Inflammatory macrophage (primary cell): ENCODE results near the gene SP1.
A peak's percentile ranks its signal among the peaks of the same experiment; 100 is the strongest.
"Not testable (repeated sequence)": the region's sequence is repeated elsewhere in the genome, so short reads cannot be mapped to it uniquely, and the experiment has no call there.

Source experiments
- DNase-seq, 2 donors: peaks; one replicate each; pipeline ENCODE4 v3.0.0-alpha.2; 2020 to 2022
- total RNA-seq, 18 experiments: gene quantifications; one replicate each; lab custom pipeline; 2026; ENCODE audit warnings: mixed read lengths in 6 of 18, inconsistent platforms in 2 of 18; lab: John Stamatoyannopoulos, UW

Gene SP1
- 63.4 to 242 (median 128) reads per million in 18 experiments for total RNA-seq

DNA sequence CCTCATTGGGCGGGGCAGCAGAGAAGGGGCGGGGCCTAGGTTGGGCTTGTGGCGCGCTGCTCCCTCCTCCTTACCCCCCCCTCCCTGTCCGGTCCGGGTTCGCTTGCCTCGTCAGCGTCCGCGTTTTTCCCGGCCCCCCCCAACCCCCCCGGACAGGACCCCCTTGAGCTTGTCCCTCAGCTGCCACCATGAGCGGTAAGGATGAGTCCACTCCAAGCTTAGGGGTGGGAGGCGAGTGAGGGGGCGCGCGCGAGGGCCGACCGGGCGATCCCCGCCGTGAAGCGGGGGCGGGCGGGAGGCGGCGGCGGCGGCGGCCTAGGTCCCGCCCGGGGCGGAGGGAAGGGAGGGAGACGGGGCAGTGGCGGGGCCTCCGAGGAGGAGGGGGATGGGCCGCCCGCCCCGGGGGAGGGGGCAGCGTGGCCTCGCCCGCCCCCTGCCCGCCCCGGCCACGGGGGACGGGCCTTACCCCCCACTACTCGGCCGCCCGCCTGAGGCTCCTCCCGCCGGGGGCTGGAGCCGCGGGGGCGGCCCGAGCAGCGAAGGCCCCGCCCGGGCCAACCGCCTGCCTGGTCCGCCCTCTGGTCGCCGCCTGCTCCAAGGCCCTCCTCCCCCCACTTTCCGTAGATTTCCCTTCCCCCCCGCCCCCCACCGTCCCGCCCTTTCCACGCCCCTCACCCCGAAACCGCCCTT, at the start of gene SP1:
SP1 (plus strand) TSS at position 73 of the 690 bp plus-strand sequence; CDS start at position 189, 116 bp downstream.
- peak; percentile 93 to 95 for DNase-seq

DNA sequence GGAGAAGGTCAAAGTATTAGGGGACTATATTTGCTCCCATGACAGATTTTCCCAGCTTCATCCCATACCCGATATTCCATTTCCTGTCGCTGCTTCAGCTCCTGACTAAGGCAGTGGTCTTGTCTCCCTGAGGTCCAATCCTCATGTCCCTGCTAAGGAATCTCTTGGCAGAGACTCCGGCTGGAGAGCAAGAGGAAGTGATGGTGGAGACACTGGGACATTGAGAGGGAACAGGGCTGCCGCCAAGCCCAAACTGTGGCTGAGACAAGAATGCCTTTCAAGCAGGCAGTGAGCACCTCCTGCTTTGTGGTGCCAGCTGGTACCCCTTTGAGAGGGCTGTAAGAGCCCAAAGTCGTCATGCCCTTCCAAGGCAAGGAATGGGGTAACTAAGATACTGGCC, 49.3 kb upstream of the SP1 start:
- DNase-seq, result no peak

DNA sequence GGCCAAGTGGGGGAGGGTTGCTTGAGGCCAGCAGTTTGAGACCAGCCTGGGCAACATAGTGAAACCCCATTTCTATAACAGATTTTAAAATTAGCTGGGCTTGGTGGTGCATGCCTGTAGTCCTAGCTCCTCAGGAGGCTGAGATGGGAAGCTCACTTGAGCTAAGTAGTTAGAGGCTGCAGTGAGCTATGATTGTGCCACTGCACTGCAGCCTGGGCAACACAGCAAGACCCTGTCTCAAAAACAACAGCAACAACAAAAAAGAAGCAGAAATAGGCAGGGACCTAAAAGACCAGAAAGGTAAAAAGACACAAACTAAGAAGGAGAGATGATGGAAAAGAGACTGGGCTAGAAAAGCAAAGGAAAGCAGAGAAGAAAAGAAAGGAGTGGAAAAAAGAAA, 47.6 kb upstream of the SP1 start:
- not testable (repeated sequence) for DNase-seq

DNA sequence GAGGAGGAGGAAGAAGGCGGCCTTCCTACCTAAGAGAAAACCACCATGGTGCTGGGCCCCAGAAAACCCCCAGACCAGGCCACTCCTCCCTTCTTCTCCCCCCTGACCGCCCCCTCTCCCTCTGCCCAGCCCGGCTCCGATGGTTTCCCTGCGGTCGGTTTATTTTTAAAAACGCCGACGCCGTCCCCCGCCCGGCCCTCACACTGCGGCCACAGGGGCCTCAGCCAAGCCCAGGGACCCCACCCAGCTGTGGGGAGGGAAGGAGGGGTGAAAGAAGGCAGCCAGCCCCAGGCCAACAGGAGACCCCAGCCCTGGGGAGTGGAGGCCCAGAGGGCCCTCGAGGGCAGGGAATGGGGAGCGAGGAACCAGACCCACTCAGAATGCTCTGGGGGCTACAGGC, 47.2 kb upstream of the SP1 start:
- DNase-seq, result no peak

DNA sequence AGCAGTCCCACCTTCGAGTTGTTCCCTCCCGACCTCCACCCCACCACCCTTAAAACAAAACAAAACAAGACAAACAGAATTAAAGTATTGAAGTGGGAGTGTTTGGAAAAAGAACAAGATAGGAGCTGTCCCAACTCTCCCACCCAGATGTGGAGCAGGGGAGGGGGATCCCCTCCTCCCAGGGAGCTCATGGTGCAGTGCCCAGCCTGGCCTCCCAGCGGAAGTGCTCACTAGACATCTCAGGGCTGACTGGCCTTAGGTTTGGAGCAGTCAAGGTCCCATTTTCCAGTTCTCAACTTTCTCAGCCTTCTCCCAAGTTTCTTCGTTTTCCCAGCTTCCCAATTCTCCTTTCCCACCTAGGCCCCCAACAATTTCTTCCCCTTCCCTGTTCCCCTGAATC, 46.7 kb upstream of the SP1 start:
- DNase-seq, result no peak

DNA sequence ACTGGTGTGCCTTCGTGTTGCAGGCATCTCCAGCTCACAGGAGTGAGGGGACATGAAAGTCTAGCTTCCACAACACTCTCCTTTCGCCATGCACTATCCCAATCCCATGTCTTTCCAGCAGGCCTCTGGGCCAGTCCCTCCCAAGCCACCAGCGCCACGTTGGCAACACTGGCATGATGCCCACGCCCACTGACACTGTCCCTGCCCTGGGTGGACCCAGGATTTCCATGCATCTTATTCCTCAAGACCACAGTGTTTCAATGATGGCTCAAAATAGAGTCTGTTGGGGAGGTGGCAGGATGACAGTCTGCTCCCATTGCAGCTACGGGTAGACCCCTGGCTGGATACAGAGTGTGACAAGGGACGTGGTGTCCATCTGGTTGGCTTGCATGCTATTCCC, 46.1 kb upstream of the SP1 start:
- no peak for DNase-seq

DNA sequence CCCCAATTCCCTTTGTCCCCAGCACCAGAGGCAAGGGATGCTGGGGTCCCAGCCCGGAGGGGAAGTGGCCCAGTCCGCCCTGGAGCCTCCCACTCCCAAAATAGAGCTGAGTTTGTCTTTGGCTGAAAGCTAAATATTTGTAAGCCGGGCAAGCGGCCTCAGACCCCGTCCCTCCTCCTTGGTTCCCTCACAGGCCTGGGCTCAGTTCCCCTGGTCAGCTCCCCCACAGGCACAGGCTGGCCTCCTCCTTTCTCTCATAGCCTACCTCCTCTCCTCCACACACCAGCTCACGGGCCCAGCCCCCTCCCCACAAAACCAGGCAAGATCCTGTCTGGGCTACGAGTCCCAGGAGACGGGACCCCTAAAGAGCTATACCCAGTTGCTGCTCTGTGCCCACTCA, 45.2 kb upstream of the SP1 start:
- DNase-seq, result no peak

DNA sequence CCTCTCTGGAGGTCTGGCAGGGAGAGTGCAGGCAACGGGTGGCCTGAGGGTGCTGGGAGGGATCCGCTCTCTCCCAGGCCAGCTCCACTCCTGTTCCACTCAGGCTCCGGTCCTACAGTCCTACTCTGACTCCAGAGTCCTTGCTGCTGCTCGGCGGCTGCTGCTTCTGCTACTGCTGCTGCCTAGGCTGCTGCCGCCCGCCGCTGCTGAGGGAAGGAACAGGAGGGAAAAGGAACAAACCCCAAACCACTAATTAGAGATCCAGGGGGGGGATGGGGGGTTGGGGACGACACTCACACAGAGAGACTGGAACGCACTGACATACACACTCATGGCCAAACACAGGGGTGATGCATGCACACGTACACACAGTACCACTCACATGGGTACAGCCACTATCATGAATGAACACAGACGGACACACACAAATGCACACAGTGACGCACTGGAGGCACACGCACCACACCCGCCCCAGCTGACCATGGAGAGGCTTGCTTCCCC, 43.7 kb upstream of the SP1 start, which contains the start of gene SP7:
SP7 (minus strand) TSS at position 174 of the 501 bp plus-strand sequence. CDS start 708 bp downstream, outside the sequence.
- DNase-seq, result peak in 1 of 2 donors; percentile 44

DNA sequence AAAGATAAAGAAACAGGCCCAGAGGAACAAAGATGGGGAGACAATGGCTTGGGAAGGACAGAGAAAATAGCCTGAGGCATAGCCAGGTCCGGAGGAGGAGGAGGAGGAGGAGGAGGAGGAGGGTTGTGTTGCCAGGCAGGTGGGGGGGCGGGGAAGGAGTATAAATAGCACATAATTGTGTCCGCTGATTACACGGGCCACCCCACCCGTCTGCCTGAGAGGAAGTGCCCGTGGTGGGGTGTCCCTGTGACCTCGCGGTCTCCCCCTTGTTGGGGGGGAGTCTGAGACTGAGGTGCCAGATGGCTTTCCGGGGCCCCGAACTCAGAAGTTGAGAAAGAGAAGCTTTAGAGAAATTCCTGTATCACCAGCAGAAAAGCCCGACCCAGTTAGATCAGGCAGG, 42.0 kb upstream of the SP1 start:
- no peak for DNase-seq

DNA sequence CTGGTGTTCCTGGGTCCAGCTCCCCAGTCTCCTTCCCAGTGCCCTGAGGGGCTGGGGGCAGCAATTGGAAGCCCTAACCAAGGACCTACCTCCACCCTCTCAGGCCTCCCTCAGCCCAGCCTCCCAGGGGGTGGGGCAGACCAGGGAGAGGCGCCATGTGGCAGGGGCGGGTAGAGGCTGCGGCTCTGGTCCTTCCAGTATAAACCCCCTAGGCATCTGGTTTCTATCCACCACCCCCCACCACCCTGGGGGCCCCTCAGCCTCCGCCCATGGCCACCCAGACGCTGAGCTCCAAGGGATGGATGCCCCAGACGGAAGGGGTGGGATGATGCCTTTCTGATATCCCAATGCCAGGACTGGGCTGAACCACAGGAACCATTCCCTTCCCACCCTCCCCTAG, 41.1 kb upstream of the SP1 start:
- no peak for DNase-seq

DNA sequence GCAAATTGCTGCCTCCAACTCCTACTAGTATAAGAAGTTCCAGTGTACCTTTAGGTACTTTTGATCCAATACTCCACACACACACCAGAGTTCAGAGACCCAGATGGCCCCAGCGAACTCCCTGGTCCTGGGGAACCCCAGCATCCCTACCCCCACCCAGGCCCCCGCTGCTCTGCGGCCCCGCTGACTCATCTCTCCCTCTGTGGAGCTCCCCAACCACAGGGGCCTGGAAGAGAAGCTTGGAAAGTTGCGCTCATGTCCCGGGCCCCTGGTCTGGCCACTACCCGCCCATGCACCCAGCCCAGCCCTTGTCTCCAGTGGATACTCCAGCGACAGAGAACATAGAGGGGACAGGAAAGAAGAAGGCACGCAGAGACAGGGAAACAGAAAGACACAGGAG, 39.6 kb upstream of the SP1 start:
- DNase-seq, result no peak

DNA sequence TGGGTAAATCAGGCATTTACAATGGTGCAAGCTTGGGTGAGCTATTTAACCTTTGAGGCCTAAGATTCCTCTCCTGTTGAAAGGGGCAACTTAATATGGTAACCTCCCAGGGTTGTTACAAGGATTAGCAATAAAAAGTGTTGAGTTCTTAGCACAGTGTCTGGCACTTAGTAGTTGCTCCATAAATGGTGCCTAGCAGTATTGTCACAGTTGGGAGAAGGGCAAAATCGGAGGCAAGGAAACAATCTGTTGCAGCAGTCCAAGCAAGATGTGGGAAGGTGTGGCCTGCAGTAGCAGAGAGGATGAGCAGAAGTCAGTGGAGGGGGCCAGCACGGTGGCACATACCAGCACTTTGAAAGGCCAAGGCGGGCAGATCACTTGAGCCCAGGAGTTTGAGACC, 36.5 kb upstream of the SP1 start:
- DNase-seq, result no peak

DNA sequence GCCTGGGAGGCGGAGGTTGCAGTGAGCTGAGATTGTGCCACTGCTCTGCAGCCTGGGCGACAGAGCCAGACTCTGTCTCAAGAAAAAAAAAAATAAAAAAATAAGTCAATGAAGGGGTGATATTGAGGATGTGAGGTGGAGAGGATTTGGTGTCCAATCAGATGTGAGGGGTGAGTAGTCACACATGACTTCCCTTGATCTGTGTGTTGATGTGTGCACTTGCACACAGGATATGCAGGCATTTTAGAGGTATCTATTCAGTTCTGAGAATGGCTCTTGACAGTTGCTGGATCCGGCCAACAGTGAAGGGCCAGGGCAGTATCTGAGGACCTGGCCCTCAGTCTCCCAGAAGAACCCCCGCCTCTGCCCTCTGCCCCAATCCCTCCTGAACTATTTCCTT, 36.0 kb upstream of the SP1 start:
- no peak for DNase-seq

DNA sequence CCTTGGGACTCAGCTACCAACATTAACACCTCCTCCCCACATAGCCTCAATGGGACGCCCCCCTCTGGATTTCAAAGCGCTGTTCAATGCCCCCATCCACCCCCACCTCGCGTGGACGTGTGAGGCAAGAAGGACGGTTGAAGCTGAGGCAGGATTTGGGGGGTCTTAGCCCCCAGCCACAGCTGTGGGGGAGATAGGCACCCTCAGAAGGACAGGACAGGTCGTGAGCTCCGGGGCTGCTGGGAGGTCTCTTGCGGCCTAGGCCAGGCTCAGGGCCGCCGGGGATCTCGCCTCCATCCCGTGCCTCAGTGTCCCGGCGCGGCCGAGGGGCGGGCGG, 35.5 kb upstream of the SP1 start:
- no peak for DNase-seq

DNA sequence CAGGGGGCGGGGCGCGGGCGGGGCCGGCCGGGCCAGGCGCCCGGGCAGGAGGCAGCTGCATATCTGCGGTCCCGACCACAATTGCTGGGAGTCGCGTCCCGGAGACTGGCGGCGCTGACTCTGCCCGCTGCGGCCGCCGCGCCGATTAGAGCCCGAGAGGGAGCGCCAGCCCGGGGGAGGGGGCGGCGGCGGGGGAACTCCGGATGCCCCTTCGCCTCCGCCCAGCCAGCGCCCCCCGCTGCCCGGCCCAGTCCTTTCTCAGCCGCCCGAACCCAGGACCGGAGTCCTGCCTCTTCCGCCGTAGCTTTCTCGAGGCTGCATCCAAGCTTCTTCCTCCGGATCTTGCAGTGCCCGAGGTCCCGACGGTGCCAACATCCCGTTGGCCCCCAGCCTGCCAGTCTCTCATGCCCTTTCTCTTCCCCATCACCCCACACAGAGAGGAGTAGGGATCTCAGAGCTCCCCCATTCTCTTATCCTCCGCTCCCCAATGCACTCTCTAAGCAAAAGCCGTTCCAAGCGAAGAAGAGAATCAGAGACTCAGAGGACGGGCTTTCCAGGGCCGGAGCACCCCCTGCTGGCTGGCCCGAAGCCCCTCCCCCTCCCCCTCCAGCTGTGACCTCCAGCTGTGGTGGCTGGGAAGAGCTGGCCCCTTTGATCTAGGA, 35.0 kb upstream of the SP1 start:
- peak; percentile 54 to 60 for DNase-seq

DNA sequence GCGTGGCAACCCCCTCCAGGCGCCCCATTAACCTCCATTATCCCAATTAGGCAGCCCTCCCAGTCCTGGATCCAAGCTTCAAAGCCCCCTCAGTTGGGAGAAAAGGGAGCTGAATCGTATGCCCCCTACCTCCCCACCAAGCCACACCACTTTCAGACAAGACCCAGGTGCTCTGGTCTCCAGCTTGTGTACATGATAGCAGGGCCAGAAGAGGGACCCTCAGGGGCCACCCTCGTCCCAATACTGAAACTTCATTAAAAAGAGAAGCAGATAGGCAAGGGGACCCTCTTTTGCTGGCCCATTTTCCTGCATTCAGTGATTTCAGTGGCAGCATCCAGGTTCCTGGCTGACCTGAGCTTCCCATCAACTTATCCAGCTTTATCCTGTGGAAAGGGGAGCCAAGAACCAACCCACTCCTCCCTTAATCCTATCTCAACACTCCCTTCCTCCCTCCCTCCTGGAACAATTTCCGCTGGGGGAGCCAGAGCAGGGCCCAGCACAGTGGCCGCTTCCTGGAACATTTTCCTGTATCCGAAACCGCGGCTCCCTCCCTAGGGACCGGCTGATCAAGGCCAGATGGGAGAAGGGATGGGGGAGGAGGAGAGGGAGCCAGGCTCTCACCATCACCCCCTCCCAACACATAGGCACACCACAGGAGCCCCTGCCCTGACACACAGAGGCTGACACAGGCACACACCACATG, 34.3 kb upstream of the SP1 start:
- DNase-seq, result no peak

DNA sequence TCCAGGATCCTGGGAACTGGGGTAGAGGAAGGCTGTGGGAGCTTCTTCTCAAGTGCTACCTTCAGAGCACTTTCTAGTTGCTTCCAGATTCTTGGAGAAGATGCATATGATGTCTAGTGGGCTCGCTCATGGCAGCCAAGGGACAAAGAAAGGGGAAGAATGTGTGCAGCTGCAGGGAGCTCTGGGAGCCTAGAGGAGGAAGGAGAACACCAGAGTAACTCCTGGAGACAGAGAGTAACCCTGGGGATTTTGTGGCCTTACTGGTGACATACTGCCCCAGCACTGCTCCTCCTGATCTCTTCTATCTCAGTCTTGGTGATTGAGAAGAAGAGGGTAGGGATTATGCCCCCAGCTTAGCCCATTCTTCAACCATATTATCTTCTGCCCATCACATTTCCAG, 33.5 kb upstream of the SP1 start:
- DNase-seq, result peak; percentile 29 to 59

DNA sequence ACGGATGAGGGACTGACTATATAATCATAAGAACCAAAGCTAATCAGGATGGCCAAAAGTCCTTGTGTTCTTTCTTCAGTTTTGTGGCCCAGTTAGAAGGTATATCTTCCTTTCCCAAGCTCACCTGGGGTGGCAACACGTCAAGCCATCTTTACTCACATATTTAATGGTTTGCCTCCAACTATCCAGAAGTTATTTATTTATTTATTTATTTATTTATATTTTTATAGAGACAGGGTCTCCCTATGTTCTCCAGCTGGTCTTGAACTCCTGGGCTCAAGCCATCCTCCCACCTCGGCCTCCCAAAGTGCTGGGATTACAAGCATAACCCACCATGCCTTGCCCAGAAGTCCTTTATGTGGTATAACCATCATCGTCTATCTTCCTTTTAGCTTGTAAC, 32.1 kb upstream of the SP1 start:
- DNase-seq, result no peak

DNA sequence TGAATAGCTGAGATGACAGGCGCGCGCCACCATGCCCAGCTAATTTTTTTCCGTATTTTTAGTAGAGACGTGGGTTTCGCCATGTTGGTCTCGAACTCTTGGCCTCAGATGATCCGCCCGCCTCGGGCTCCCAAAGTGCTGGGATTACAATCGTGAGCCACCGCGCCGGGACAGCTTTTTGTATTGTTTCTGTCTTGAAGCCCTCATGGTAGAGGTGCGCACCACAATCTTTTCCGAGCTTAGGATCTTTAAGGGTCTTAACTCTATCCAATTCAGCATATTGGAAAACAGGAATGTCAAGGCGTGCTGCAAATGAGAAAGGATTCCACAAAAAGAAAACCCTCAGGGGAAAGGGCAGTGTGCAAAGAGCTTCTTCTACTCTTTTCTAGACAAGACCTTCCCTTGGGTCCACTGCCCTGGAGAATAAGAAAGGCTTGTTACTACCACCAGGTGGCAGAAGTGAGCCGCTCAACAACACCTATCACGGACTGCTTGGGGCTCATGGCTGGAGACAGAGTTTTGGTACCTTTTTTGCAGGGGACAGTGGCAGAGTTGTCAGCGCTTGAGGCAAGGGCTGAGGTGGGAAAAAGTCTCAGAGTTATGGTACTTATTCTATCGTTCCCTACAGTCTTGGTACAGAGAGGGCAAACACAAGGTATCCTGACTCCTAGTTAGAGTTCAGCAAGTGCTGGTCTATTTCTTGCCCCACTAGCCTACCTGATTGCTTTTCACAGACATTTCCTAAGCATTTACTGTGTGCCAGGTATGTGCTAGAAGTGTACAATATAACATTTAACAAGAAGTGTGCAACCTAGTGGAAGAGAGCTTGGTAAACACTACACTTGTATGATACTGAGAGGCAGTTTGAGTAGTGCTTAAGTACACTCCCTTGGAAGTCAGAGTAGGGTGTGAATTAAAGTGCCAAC, 27.4 kb upstream of the SP1 start:
- peak; percentile 90 to 93 for DNase-seq

DNA sequence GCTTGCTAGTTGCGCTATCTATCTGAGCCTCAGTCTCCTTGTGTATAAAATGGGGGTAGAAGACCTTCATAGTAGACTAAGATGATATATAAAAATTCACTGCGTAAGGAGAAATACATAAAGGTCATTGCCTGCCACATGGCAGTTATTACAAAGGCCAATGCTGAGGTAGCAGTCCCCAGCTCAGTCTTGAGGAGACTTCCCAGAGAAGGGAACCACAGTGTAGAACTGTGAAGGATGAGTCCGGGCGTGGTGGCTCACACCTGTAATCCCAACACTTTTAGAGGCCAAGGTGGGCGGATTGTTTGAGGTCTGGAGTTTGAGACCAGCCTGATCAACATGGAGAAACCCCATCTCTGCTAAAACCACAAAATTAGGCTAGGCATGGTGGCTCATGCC, 26.7 kb upstream of the SP1 start:
- DNase-seq, result peak; percentile 24 to 59

DNA sequence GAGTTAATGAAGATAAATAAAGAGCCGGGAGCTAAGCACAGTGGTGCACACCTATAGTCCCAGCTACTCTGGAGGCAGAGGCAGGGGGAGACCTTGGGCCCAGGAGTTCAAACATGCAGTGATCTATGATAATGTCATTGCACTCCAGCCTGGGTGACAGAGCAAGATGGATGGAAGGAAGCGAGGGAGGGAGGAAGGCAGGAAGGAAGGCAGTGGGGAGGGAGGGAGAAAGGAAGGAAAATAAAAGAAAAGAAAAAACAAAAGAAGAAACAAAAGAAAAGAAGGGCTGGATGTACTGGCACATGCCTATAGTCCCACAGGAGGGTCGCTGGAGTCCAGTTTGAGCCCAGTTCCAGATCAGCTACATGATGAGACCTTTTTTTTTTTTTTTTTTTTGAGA, 24.9 kb upstream of the SP1 start:
- no peak for DNase-seq

DNA sequence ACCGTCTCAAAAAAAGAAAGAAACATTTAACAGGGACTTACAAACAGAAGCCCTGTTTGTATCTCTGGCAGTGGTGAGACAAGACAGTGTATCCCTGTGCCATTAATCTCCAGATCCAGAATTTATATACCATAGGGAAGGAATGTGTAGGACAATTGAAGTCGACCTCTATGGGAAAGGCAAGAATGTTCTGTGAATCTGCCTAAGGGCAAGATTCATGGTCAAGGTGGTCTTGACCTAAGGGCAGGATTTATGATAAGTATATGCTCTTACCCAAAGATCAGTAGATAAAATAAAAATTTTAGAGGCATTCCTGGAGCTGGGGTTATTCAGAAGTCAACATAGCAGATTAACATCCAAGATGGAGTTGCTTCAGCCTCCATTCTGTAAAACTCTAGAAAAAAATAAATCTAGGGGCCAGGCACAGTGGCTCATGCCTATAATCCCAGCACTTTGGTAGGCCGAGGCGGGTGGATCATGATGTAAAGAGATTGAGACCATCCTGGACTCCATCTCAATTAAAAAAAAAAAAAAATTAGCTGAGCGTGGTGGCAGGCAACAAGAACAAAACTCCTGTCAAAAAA, 21.0 kb upstream of the SP1 start:
- no peak for DNase-seq
